ENCODE measurements around the gene MAP4K4.

GRCh38 chr2:101788565-101788964 is 91.1 kb downstream of the MAP4K4 start:
- no peak for TF ChIP-seq ZFX (IDR thresholded peaks at IDR 0.05)
- TF ChIP-seq CTCF (conservative IDR thresholded peaks at IDR 0.05): no peak

All from C4-2B (cell line).